ENCODE data around the gene SERPINI1. TPM values are rescaled to one million over a fixed set of nuclear protein-coding genes. Genes with fewer than 3 reads are reported as not detected.
A peak's percentile ranks its signal among the peaks of the same experiment; 100 is the strongest.

SERPINI1 gene
- total and polyA plus RNA-seq, 9 of the 15 experiments (the other 6 are each of a cell fraction or from before 2014, with no cell fraction given) = 1.6 to 9.9 (median 3.5) TPM

- Histone ChIP-seq H2AFZ (ENCODE audit: low read depth, low read length) (peak overlapping the region; percentile 86; the same call in 1 of the 2 replicates), H3K4me2 (ENCODE audit: insufficient read depth, low read length) (peak overlapping the region; percentile 93), H3K4me1 (replicated peaks in 1 of 2; ENCODE audit: control insufficient read depth in 2 of 2, insufficient read depth in 2 of 2, low read length in 2 of 2) (peaks cover 3 to 16% of the 10 kb centered on the region in 2 experiments; a peak in 3 of 5 replicates), H3K27ac (ENCODE audit: extremely low read depth, low read depth, low read length) (peak overlapping the region; percentile 9; the same call in 1 of the 3 replicates), H3K4me3 (peak overlapping the region; percentile 77), H4K20me1 (replicated peaks; ENCODE audit: control insufficient read depth, insufficient read depth, low read length) (0 out of 2 replicates have a peak, but pooled peaks cover 5% of the 10 kb centered on the region), H3K9me3 (replicated peaks; ENCODE audit: control insufficient read depth, insufficient read depth, low read depth, low read length) (no peaks in the 10 kb centered on the region), H3K9me1 (ENCODE audit: control insufficient read depth, insufficient read depth, low read length) (no peaks in the 10 kb centered on the region), H3K9ac (ENCODE audit: insufficient read depth in 1 of 2, low read depth in 2 of 2, low read length in 2 of 2) (peak overlapping the region in 1 of 2 experiments; percentile 67; a peak in 3 of 4 replicates), H3K79me2 (ENCODE audit: control insufficient read depth, insufficient read depth, low read length) (peaks cover 85% of the 10 kb centered on the region), H3K27me3 (ENCODE audit: control insufficient read depth in 2 of 2, insufficient read depth in 2 of 2, low read length in 2 of 2) (no peaks in the 10 kb centered on the region), H3K36me3 (ENCODE audit: control insufficient read depth, insufficient read depth, low read length) (peaks cover 8% of the 10 kb centered on the region; the same call in 2 of the 3 replicates)
- DNase-seq (ENCODE audit: extremely low read depth in 1 of 4, low spot score in 3 of 4) = no peak
- WGBS (ENCODE audit: insufficient coverage, low coverage, missing lambda C conversion rate) = 0% methylated on average over 7 of the region's 7 CpGs
- in situ Hi-C loops (cut with MboI) = no loop called here
- no peak for FAIRE-seq
- TSS peak; percentile 40 for BruUV-seq (replicated peaks)
- ChIA-PET POLR2A (interaction anchor here (0.7 to 1.4 kb wide), 5 partner anchors 8 to 1412 kb away, joined by 3 to 5 read pairs (median 3); no protein-coding TSS in a partner anchor), CTCF (ENCODE audit: low intra/inter-chr PET ratio) (no interaction called here)
- intact Hi-C loops (cut with micrococcal nuclease) = loop anchor here (5.0 kb wide), 2 partner anchors 49 to 146 kb away; no protein-coding TSS in a partner anchor
- TF ChIP-seq DEAF1 (CRISPR knock-in tag; IDR thresholded peaks at IDR 0.05) = peak; percentile 9; the same call in 1 of the 2 replicates
- TF ChIP-seq POLR3G (IDR thresholded peaks at IDR 0.05; ENCODE audit: extremely low read depth, insufficient read length, insufficient replicate concordance) = no peak
- ATAC-seq = no peak
Observed at GRCh38 chr3:167736264-167736787, 805 bp downstream of the SERPINI1 start.

Data from K562 (cell line).